ENCODE data around the gene DNASE2.

Gene DNASE2

DNA sequence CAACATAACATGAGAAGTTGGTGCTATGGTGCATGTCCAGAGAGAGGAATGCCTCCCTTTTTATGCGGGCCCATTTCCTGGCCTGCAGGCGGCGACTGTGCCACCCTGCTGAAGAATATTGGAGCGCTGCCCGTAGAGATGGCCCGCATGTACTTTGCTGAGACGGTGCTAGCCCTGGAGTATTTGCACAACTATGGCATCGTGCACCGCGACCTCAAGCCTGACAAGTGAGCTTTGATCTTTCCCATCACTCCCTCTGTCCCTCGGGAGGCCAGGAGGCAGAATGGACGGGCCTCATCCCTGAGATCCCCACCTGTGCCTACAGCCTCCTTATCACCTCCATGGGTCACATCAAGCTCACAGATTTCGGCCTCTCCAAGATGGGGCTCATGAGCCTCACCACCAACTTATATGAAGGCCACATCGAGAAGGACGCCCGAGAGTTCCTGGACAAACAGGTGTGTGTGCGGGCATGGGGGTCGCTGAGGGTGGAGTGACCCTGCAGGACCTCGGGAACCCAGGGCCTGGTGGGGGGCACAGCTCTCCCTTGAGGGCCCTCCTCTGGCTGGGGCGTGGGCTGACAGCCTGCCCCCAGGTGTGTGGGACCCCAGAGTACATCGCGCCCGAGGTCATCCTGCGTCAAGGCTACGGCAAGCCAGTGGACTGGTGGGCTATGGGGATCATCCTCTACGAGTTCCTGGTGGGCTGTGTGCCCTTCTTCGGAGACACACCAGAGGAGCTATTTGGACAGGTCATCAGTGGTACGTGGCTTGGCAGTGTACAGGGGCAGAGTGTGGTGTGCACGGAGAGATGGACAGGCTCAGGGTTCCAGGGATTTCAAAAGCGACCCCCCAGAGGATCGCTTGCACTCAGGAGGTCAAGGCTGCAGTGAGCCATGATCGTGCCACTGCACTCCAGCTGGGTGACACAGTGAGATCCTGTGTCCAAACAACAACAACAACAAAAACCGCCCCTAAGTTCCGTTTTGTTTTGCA lies 16.2 kb downstream of the DNASE2 start:
- Histone ChIP-seq H3K79me1 (ENCODE audit: low read length) (no peaks in the 10 kb centered on the region), H3K4ac (ENCODE audit: low read depth, low read length) (no peak overlapping the region), H2AK5ac (ENCODE audit: low read length) (no peak overlapping the region), H4K5ac (ENCODE audit: low read length) (no peak overlapping the region), H3K36me3 (ENCODE audit: control insufficient read depth, insufficient read depth, low read length) (no peaks in the 10 kb centered on the region), H3K27me3 (ENCODE audit: insufficient read depth, low read length, poor library complexity) (no peaks in the 10 kb centered on the region), H2BK120ac (ENCODE audit: low read depth, low read length) (no peak overlapping the region), H3K18ac (ENCODE audit: low read length) (no peak overlapping the region), H3K23ac (ENCODE audit: low read length) (no peak overlapping the region), H4K8ac (ENCODE audit: low read depth, low read length) (no peak overlapping the region), H3K4me1 (ENCODE audit: control insufficient read depth, low read depth, low read length) (no peaks in the 10 kb centered on the region), H3K79me2 (ENCODE audit: control insufficient read depth, insufficient read depth, low read length) (no peaks in the 10 kb centered on the region), H3K27ac (ENCODE audit: low read depth, low read length) (no peak overlapping the region), H3K9ac (ENCODE audit: low read length) (no peak overlapping the region), H3K4me2 (ENCODE audit: low read length) (no peak overlapping the region), H2BK5ac (ENCODE audit: low read length) (no peak overlapping the region), H2BK15ac (replicated peaks; ENCODE audit: low read depth) (no peak overlapping the region), H3K56ac (ENCODE audit: low read length) (no peak overlapping the region), H3K4me3 (ENCODE audit: low read length) (no peak overlapping the region)
- WGBS (ENCODE audit: extremely low coverage, insufficient coverage, low lambda C conversion rate), result no CpG with 5 or more reads among the region's 34 CpGs
- no peak for DNase-seq

GRCh38 chr19:12864143-12864542 lies 17.1 kb downstream of the DNASE2 start:
- Histone ChIP-seq H2AK5ac (ENCODE audit: low read length) (no peak overlapping the region), H3K23ac (ENCODE audit: low read length) (no peak overlapping the region), H3K4me3 (ENCODE audit: low read length) (no peak overlapping the region), H3K79me1 (ENCODE audit: low read length) (no peaks in the 10 kb centered on the region), H2BK5ac (ENCODE audit: low read length) (no peak overlapping the region), H2BK120ac (ENCODE audit: low read depth, low read length) (no peak overlapping the region), H2BK15ac (replicated peaks; ENCODE audit: low read depth) (no peak overlapping the region), H3K4ac (ENCODE audit: low read depth, low read length) (no peak overlapping the region), H3K27ac (ENCODE audit: low read depth, low read length) (no peak overlapping the region), H3K18ac (ENCODE audit: low read length) (no peak overlapping the region), H4K5ac (ENCODE audit: low read length) (no peak overlapping the region), H3K79me2 (ENCODE audit: control insufficient read depth, insufficient read depth, low read length) (no peaks in the 10 kb centered on the region), H3K4me1 (ENCODE audit: control insufficient read depth, low read depth, low read length) (no peaks in the 10 kb centered on the region), H3K9ac (ENCODE audit: low read length) (no peak overlapping the region), H3K36me3 (ENCODE audit: control insufficient read depth, insufficient read depth, low read length) (no peaks in the 10 kb centered on the region), H3K27me3 (ENCODE audit: insufficient read depth, low read length, poor library complexity) (no peaks in the 10 kb centered on the region), H3K4me2 (ENCODE audit: low read length) (no peak overlapping the region), H3K56ac (ENCODE audit: low read length) (no peak overlapping the region), H4K8ac (ENCODE audit: low read depth, low read length) (no peak overlapping the region)
- no CpG with 5 or more reads among the region's 4 CpGs for WGBS (ENCODE audit: extremely low coverage, insufficient coverage, low lambda C conversion rate)
- DNase-seq, result no peak

DNA sequence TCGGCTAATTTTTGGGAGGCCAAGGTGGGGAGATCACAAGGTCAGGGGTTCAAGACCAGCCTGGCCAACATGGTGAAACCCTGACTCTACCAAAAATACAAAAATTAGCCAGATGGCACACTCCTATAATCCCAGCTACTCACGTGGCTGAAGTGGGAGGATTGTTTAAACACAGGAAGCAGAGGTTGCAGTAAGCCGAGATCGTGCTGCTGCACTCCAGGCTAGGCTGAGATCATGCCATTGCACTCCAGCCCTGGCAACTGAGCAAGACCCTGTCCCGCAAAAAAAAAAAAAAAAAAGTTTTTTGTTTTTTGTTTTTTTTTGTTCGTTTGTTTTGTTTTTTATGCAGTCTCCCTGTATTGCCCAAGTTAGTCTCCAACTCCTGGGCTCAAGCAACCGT lies 21.7 kb downstream of the DNASE2 start:
- no peak overlapping the region for H3K4ac ChIP-seq (ENCODE audit: low read depth, low read length)
- no peak overlapping the region for H3K23ac ChIP-seq (ENCODE audit: low read length)
- H3K4me1 ChIP-seq (ENCODE audit: control insufficient read depth, low read depth, low read length), result no peaks in the 10 kb centered on the region
- H3K27me3 ChIP-seq (ENCODE audit: insufficient read depth, low read length, poor library complexity), result no peaks in the 10 kb centered on the region
- H2BK15ac ChIP-seq (replicated peaks; ENCODE audit: low read depth), result no peak overlapping the region
- H3K9ac ChIP-seq (ENCODE audit: low read length), result no peak overlapping the region
- no peak overlapping the region for H3K4me3 ChIP-seq (ENCODE audit: low read length)
- no peaks in the 10 kb centered on the region for H3K79me1 ChIP-seq (ENCODE audit: low read length)
- H3K36me3 ChIP-seq (ENCODE audit: control insufficient read depth, insufficient read depth, low read length), result no peaks in the 10 kb centered on the region
- H2BK5ac ChIP-seq (ENCODE audit: low read length), result no peak overlapping the region
- H3K56ac ChIP-seq (ENCODE audit: low read length), result no peak overlapping the region
- no CpG with 5 or more reads among the region's 7 CpGs for WGBS (ENCODE audit: extremely low coverage, insufficient coverage, low lambda C conversion rate)
- H3K4me2 ChIP-seq (ENCODE audit: low read length), result no peak overlapping the region
- no peak overlapping the region for H3K27ac ChIP-seq (ENCODE audit: low read depth, low read length)
- no peak overlapping the region for H3K18ac ChIP-seq (ENCODE audit: low read length)
- H2BK120ac ChIP-seq (ENCODE audit: low read depth, low read length), result no peak overlapping the region
- no peak overlapping the region for H4K5ac ChIP-seq (ENCODE audit: low read length)
- H3K79me2 ChIP-seq (ENCODE audit: control insufficient read depth, insufficient read depth, low read length), result no peaks in the 10 kb centered on the region
- H2AK5ac ChIP-seq (ENCODE audit: low read length), result no peak overlapping the region
- H4K8ac ChIP-seq (ENCODE audit: low read depth, low read length), result no peak overlapping the region
- no peak for DNase-seq

DNA sequence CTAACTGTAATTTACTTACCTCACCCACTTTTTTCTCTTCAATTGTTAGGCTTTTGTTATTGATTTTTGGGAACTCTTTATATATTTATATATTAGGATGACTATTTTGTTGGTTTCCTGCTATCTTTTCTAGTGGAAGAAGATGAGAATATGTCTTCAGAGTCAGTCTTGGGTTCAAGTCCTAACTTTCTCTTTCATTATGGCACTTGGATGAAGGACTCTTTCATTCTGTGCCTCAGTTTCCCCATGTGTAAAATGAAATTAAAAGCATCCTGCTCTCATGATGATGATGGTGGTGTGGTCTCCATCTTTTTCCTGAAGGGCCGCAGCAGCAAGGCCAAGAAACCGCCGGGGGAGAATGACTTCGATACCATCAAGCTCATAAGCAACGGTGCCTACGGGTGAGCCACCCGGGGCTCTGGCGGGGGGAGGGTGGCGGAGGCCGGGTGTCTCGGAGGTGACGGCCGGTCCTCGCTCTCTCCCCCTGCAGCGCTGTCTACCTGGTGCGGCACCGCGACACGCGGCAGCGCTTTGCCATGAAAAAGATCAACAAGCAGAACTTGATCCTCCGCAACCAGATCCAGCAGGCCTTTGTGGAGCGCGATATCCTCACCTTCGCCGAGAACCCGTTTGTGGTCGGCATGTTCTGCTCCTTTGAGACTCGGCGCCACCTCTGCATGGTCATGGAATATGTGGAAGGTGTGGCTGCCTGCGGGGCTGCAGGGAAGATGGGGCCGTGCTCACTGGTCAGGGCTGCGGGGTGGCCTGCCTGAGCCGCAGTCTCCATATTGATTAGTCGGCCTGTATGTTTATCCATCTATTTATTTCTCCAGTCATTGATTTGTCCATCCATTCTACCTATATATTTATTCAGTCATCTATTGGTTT lies 23.0 kb downstream of the DNASE2 start:
- Histone ChIP-seq H2BK120ac (ENCODE audit: low read depth, low read length) (no peak overlapping the region), H2AK5ac (ENCODE audit: low read length) (no peak overlapping the region), H3K79me1 (ENCODE audit: low read length) (no peaks in the 10 kb centered on the region), H3K36me3 (ENCODE audit: control insufficient read depth, insufficient read depth, low read length) (no peaks in the 10 kb centered on the region), H4K8ac (ENCODE audit: low read depth, low read length) (no peak overlapping the region), H3K23ac (ENCODE audit: low read length) (no peak overlapping the region), H4K5ac (ENCODE audit: low read length) (no peak overlapping the region), H3K4me2 (ENCODE audit: low read length) (no peak overlapping the region), H3K79me2 (ENCODE audit: control insufficient read depth, insufficient read depth, low read length) (no peaks in the 10 kb centered on the region), H3K56ac (ENCODE audit: low read length) (no peak overlapping the region), H3K4me3 (ENCODE audit: low read length) (no peak overlapping the region), H3K27ac (ENCODE audit: low read depth, low read length) (no peak overlapping the region), H3K4ac (ENCODE audit: low read depth, low read length) (no peak overlapping the region), H3K18ac (ENCODE audit: low read length) (no peak overlapping the region), H3K27me3 (ENCODE audit: insufficient read depth, low read length, poor library complexity) (no peaks in the 10 kb centered on the region), H2BK5ac (ENCODE audit: low read length) (no peak overlapping the region), H2BK15ac (replicated peaks; ENCODE audit: low read depth) (no peak overlapping the region), H3K9ac (ENCODE audit: low read length) (no peak overlapping the region), H3K4me1 (ENCODE audit: control insufficient read depth, low read depth, low read length) (no peaks in the 10 kb centered on the region)
- DNase-seq, result no peak
- WGBS (ENCODE audit: extremely low coverage, insufficient coverage, low lambda C conversion rate), result no CpG with 5 or more reads among the region's 35 CpGs

DNA sequence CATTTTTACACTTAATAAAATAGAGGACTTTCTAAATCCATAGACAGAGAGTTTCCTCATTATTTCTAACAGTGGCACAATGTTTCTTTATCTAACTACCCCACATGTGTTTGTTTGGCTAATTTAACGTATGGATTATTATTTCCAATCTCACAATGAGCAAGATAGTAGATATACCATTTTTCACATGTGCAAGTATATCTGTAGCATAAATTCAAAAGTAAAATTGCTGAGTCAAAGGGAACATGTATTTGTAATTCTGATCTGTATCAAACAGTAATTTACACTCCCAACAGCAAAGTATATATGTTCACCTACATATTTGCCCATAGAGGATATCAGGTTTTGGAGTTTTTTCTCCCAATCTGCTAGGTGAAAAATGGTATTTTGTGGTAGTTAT lies 24.6 kb downstream of the DNASE2 start:
- H3K27ac ChIP-seq (ENCODE audit: low read depth, low read length), result no peak overlapping the region
- H3K36me3 ChIP-seq (ENCODE audit: control insufficient read depth, insufficient read depth, low read length), result no peaks in the 10 kb centered on the region
- no peaks in the 10 kb centered on the region for H3K79me2 ChIP-seq (ENCODE audit: control insufficient read depth, insufficient read depth, low read length)
- no peak overlapping the region for H3K23ac ChIP-seq (ENCODE audit: low read length)
- H3K79me1 ChIP-seq (ENCODE audit: low read length), result no peaks in the 10 kb centered on the region
- no peak overlapping the region for H3K18ac ChIP-seq (ENCODE audit: low read length)
- no peak overlapping the region for H3K9ac ChIP-seq (ENCODE audit: low read length)
- H2AK5ac ChIP-seq (ENCODE audit: low read length), result no peak overlapping the region
- no peak overlapping the region for H3K4me2 ChIP-seq (ENCODE audit: low read length)
- no peak overlapping the region for H4K5ac ChIP-seq (ENCODE audit: low read length)
- H3K4me1 ChIP-seq (ENCODE audit: control insufficient read depth, low read depth, low read length), result no peaks in the 10 kb centered on the region
- no peaks in the 10 kb centered on the region for H3K27me3 ChIP-seq (ENCODE audit: insufficient read depth, low read length, poor library complexity)
- no CpG with 5 or more reads among the region's 1 CpG for WGBS (ENCODE audit: extremely low coverage, insufficient coverage, low lambda C conversion rate)
- H3K4ac ChIP-seq (ENCODE audit: low read depth, low read length), result no peak overlapping the region
- H2BK15ac ChIP-seq (replicated peaks; ENCODE audit: low read depth), result no peak overlapping the region
- no peak overlapping the region for H2BK5ac ChIP-seq (ENCODE audit: low read length)
- DNase-seq, result no peak
- H3K4me3 ChIP-seq (ENCODE audit: low read length), result no peak overlapping the region
- no peak overlapping the region for H4K8ac ChIP-seq (ENCODE audit: low read depth, low read length)
- H3K56ac ChIP-seq (ENCODE audit: low read length), result no peak overlapping the region
- H2BK120ac ChIP-seq (ENCODE audit: low read depth, low read length), result no peak overlapping the region
